HG03432 (cell line): ENCODE results near the gene POM121L2.

Experiments used
- ATAC-seq: cut with Tn5 transposase; IDR thresholded peaks from one replicate; pipeline ENCODE4 v1.9.1; 2021; ENCODE audit warnings: mild to moderate bottlenecking, moderate library complexity; ENCODE audit not compliant: unreplicated experiment

Gene POM121L2

DNA sequence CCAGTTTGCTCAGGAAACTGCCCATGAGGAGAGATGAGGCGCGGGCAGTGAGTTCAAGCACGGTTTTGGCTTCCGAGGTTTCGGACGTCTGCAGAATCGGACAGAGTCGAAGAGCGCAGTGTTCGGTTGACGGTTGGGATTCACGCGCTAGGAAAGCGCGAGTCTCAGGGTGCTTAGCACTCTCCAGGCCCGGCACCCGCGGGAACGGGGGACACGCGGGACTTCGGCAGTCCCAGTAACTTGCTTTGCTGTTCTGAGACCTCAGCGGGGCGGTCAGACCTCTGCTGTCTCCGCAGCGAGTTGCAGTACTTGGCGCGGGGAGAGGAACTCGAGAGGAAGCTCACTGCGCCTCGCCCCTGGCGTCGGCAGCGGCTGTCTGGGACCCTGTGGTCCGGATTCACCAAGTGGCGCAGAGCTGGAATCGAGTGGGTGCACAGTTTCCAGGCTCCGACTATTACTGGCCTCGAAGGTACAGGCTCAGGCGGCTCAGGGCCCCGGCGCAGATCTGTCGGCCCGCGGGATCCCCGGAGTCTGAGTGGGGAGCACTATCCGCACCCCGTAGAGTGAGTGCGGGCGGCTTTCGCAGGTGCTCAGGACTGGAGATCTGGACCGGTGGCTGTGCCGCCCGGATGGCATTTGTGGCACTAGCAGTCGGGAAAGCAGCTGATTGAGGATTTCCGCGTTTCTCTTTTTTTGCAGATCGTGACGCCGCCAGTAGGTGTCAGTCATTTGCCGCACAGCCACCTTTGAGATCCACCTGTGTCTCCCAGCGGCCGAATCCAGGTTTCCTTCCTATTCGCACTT, at the start of gene POM121L2:
Gene POM121L2, minus strand, starts transcription at position 128 of the 804 bp plus-strand sequence. Its CDS starts 103 bp downstream, at position 25.
- ATAC-seq, result peak; percentile 71

DNA sequence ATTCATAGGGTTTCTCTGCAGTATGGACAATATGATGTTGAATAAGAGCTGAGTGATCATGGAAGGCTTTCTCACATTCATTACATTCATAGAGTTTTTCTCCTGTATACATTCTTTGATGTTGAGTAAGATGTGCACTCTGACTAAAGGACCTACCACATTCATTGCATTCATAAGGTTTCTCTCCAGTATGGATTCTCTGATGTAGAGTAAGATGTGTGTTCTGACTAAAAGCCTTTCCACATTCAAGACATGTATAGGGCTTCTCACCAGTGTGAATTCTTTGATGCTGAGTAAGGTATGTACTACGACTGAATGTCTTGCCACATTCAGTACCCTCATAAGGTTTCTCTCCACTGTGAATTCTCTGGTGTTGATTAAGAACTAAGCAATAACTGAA, 47.2 kb upstream of the POM121L2 start:
- no peak for ATAC-seq

DNA sequence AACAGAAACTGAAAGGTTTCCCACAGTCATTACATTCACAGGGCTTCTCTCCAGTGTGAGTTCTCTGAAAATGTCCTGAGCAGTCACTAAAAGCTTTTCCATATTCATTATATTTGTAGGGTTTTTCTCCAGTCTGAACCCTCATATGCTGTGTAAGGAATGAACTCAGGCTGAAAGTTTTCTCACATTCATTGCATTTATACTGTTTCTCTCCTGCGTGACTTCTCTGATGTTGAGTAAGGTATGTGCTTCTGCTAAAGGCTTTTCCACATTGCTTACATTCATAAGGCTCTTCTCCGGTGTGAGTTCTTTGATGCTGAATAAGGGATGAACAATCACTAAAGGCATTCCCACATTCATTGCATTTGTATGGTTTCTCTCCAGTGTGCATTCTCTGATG, 46.7 kb upstream of the POM121L2 start:
- ATAC-seq, result no peak

- ATAC-seq, result no peak
Observed at GRCh38 chr6:27352850-27353249, 40.8 kb upstream of the POM121L2 start.

DNA sequence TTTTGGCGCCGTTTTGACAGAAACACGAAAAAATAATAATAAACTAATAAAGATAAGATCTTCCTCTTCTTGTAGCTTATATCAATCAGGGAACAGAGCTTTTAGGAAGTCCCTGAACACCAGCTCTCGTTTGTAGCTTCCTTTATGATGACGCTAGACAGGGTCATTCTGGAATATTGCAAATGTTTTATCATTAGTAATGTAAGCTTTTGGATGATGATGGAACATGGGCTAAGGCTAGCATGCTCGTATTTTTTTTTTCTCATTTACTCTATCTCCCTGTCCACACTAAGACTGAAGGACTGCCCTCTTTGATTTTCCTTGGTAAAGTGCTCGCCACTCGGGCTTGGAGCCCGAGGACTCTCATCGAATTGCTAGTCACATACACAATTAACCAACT, 22.1 kb upstream of the POM121L2 start:
- ATAC-seq, result no peak

DNA sequence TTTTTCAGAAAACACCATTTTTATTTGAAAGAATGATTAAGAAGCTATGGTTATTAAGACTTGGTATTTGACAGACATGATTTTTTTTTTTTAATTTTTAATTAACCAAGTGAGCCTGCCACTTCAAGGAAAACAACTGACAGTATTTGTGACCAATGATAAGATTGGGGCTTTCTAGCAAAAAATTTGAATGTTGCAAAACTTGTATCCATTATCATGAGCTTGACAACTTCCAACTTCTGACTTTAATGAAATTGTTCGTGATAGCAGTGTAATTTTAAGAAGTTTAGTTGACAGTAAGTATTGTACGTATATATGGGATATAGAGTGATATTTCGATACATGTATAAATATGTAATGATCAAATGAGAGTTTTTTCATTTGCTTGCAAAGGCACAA, 21.6 kb upstream of the POM121L2 start:
- no peak for ATAC-seq

DNA sequence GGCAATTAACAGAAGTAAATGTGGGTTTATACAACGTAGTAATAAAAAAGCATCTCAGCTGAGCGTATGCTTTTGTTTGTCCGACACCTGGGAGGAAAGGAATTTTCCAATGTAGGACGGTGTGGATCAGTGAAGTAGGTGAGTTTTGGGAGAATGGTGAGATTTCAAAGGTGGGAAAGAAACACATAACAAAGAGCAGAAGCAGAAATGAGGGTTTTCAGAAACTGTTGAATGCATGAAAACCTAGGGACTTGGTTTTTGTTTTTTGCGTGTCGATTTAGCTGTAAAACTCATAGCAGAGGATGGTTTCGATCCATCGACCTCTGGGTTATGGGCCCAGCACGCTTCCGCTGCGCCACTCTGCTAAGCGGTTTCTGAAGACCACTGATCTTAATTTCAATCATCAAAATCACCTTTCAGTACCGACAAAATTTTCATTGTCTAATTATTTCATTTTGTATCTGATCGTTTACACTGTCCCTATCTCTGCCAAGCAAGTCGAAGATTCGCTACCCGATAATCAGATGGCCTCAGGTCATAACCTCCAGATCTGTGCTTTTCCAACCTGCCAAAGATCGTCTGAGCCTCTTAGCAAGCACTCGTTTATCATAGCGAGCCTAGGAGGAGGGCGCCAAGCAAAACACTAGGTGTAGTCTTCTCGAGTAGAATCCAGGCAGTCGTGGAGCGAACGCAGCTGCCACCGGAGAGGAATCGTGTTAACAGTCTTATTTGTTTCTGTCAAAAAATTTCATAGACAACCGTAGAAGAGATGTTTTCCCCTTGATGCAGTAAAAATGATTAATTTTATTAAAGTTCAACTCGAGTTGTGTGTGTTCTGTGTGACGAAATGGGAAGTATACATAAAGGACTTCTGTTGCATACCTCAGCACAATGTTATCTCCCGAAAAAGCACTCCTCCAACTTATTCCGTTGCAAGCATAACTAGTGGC, 20.9 kb upstream of the POM121L2 start:
- no peak for ATAC-seq

GRCh38 chr6:27327023-27327738, 15.1 kb upstream of the POM121L2 start:
- no peak for ATAC-seq

GRCh38 chr6:27321901-27322300, 9.8 kb upstream of the POM121L2 start:
- no peak for ATAC-seq

- no peak for ATAC-seq
Observed at GRCh38 chr6:27321370-27321769, 9.3 kb upstream of the POM121L2 start.

GRCh38 chr6:27318973-27319372, 6.9 kb upstream of the POM121L2 start:
- no peak for ATAC-seq

- no peak for ATAC-seq
Observed at GRCh38 chr6:27314046-27314445, 2.0 kb upstream of the POM121L2 start.

DNA sequence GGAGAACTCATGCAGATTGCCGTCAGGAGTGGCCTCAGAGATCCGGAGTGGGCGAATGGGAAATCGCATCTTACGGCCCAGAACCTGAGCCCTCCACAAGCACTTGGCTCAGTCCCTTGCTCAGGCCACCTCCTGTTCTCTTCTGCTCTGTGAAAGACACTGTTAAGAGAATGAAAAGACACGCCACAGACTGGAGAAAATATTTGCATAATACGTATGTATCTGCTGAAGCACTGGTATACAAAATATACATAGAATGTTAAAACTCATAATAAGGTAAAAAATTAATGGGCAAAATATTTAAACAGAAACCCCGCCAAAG, 838 bp upstream of the POM121L2 start:
- peak; percentile 17 for ATAC-seq

DNA sequence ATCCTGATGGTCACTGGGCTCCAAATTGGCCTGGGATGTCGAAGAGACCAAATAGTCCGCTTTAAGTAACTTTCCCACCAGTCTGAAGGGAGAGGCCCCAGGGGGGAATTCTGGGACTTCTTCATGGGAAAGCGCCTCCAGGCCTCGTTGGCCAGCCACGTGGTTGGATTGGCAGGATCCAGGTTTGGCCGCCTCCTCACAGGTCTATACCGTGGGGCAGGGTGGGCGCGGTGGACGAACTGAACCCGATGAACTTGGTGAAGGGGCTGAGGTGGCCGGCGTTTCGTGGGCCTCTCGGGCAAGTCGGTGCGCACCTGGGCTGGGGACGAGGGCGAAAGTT, 297 bp downstream of the POM121L2 start:
- ATAC-seq, result no peak

GRCh38 chr6:27303613-27304272, 8.3 kb downstream of the POM121L2 start:
- ATAC-seq, result no peak

DNA sequence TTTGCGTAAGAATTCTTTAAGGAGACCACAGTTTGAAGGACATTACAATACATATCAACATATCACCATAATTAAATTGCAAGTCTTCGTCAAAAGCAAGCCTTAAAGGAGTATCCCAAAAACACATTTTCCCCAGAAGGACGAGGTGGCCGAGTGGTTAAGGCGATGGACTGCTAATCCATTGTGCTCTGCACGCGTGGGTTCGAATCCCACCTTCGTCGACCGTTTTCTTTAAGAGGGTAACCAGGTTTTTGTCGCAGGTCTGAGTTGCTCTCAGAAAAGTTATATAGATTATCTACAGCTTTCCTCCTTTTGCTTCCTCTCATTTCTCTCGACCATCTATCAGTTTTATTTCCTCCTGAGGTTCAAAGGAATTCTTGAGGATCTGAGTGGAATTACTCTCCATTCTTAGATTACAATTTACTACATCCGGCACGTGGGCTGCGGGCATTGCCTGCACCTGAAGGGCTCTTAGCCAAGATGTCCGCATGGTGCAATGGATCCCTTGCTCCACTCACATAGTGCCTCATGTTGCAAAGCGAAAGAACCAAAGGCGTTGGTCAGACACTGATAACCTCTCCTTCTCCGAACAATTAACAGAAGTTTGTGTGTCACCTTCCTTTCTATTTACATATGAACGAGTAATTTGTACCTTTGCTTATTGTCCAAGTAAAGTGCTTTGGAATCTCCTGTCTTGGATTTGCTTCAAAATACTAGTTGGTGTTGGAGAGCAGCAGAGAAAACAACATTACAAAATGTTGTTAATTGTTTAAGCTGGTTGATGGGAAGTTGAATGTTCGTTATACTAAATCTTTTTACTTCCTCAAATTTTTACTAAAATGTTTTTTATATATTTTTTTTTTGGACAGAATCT, 14.0 kb downstream of the POM121L2 start:
- ATAC-seq, result no peak

GRCh38 chr6:27297484-27297856, 14.6 kb downstream of the POM121L2 start:
- no peak for ATAC-seq

GRCh38 chr6:27296106-27296783, 15.8 kb downstream of the POM121L2 start:
- ATAC-seq, result no peak

GRCh38 chr6:27295301-27296079, 16.6 kb downstream of the POM121L2 start:
- ATAC-seq, result no peak
